GM12865 (cell line): ENCODE data around the gene ASCL2.

Experiments
- DNase-seq: peaks from one replicate; pipeline ENCODE4 v3.0.0; 2010; ENCODE audit warnings: low read depth
- H3K4me3 ChIP-seq: 2 replicates; pipeline ENCODE4 v1.5.1; 2011; ENCODE audit warnings: mild to moderate bottlenecking, low read depth, low read length, control low read depth
- CTCF ChIP-seq: IDR thresholded peaks from 2 replicates; pipeline ENCODE4 v1.5.1; 2011; ENCODE audit warnings: low read length, control low read depth, low read depth, inconsistent platforms; ENCODE audit not compliant: insufficient read depth; ENCODE audit errors: missing control alignments

Gene ASCL2

DNA sequence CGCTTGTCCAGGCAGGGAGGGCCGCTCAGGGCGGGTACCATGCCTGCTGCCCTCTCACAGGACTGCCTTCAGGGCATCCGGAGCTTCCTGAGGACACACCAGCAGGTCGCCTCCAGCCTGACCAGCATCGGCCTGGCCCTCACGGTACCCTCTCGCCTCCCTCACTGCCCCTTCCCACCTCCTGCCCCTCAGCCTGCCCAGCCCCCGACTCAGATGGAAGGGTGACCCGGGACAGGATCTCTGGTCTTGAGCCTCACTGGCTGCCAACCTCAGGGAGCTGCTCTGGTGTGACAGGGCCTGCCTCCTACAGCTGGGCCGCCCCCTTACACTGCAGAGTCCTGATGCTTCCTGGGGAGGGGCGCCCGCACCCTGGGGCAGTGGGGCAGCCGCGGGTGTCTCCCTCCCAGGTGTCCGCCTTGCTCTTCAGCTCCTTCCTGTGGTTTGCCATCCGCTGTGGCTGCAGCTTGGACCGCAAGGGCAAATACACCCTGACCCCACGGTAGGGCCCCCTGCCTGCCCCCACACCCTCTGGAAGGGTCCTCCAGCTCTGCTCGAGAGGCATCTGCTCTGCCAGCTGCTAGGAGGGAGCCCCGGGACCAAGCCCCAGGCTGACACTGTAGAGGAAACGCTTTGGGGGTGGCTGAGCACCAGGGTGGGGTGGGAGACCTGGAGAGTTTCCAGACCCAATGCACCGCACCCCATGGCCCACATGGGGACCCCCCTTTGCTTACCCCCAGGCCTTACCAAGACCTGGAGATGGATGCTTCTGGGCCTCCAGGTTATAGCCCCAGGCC, 46.0 kb upstream of the ASCL2 start:
- DNase-seq = no peak
- TF ChIP-seq CTCF = no peak
- no peak overlapping the region for H3K4me3 ChIP-seq

DNA sequence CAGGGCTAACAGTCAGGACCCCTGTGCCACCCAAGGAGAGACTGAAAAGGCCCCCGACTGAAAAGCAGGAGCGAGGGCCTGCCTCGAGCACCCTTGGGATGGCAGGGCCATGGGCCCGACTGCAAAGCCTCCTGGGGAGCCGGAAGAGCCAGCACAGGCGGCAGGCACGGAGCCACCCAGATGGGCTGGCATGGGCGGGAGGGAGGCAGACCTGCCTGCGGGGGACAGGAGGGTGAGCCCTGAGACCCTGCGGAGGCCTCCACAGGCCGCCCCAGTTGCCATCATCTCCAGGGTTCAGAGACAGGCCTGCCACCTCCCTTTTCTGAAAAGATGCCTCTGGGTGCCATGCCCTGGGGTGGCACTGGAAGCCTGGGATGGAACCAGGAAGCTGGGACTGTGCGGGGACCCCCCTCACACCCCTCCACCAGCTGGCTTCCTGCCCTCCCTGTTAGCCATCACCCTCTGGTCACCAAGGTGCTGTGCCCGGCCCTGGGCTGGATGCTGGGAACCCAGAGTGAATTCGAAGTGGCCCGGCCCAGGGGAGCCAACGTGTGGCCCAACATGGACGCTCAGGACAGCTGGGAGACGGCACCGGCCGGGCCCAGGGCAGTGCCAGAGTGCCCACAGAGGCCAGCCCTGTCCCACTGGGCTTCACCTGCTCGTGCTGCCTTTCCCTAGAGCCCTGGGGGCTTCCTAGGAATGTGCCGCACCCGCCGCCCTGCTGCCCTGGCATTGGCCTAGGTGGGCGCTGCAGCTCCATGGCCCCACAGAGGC, 45.2 kb upstream of the ASCL2 start:
- DNase-seq = no peak
- TF ChIP-seq CTCF = no peak
- H3K4me3 ChIP-seq = no peak overlapping the region

DNA sequence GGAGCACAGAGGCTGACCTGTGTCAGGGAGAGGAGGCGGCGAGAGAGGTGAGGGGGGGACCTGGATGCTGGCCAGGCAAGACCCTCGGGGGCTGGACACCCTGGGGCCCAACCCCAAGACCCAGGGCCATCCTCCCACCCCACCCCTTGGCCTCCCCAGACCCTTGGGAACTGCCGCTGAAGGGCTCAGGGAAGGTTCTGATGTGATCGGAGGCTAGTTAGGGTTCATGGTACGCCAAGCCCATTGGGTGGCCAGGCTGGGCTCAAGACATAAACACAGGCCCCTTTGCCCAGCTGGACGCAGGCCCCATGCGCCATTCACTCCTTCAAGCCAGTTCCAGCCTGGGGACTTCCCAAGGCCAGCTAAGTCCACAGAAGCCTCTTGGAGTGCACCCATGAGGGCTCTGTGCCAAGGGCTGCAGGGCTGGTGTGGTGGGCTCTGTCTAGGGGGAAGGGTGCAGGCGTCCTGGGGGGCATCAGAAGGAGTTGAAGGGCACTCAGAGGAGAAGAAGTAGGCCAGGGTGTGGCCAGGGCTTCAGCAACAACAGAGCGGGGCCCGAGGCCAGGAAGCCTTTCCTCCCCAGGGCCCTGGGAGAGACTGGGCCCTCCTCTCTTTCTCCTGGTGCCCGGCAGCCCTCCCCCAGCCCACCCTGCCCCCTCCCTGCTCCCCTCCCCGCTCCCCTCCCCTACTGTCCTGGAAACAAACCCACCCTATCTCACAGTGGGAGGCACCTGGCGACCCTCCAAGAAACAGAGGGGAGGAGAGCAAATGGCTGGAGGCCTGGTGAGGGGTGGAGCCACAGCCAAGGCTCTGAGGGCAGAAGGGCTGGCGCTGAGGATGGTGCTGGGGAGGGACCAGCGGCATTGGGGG, 44.4 kb upstream of the ASCL2 start:
- DNase-seq = no peak

GRCh38 chr11:2314136-2314524, 43.7 kb upstream of the ASCL2 start:
- H3K4me3 ChIP-seq = no peak overlapping the region
- no peak for DNase-seq
- no peak for TF ChIP-seq CTCF

More for the DNA sequence above, 44.4 kb upstream of the ASCL2 start:
- H3K4me3 ChIP-seq = no peak overlapping the region
- TF ChIP-seq CTCF = no peak

DNA sequence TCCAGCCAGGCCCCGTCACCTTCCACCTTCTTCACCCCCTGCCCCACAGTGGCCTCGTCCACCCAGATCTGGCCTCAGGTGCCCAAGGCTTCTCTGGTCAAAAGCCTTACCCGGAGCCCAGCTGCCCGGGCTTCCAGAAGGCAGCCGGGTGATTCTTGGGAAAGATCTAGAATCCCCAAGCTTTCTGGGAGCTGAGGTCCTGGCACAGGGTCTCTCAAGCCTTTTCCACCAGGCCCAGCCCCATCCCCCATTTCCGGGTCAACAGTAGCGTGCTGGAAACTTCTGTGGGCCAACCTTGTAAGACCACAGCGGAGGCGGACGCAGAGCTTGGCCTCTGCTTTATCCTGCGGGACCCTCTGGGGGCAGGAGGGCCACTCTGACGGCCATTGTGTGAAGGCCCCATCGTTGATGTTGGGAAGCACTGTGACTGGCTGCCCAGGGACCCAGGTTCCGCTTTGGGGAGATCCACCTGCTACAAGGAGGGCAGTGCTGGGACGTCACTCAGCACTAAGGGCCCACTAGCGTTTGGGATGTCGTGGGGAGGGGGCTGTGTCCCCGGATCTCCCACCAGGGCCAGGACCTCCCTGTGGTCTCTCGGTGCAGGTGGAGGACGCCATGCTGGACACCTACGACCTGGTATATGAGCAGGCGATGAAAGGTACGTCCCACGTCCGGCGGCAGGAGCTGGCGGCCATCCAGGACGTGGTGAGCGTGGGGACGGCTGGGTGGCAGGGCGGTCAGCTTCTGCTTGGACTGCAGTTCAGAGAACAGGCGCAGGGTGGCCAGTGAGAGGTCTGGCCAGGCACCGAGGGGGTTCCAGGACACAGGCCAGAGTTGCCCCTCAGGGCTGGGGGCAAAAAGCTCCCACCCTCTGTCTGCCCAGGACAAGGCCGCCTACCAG, 42.9 kb upstream of the ASCL2 start:
- no peak for DNase-seq
- H3K4me3 ChIP-seq = no peak overlapping the region
- TF ChIP-seq CTCF = no peak
